ENCODE data around the gene LRRC36. TPM values are rescaled to one million over a fixed set of nuclear protein-coding genes. Genes with fewer than 3 reads are reported as not detected.

LRRC36 gene
- total and polyA plus RNA-seq, 2 of the 13 experiments (the other 11 are each of a cell fraction or from before 2014, with no cell fraction given) = 0.12 to 0.15 TPM

DNA sequence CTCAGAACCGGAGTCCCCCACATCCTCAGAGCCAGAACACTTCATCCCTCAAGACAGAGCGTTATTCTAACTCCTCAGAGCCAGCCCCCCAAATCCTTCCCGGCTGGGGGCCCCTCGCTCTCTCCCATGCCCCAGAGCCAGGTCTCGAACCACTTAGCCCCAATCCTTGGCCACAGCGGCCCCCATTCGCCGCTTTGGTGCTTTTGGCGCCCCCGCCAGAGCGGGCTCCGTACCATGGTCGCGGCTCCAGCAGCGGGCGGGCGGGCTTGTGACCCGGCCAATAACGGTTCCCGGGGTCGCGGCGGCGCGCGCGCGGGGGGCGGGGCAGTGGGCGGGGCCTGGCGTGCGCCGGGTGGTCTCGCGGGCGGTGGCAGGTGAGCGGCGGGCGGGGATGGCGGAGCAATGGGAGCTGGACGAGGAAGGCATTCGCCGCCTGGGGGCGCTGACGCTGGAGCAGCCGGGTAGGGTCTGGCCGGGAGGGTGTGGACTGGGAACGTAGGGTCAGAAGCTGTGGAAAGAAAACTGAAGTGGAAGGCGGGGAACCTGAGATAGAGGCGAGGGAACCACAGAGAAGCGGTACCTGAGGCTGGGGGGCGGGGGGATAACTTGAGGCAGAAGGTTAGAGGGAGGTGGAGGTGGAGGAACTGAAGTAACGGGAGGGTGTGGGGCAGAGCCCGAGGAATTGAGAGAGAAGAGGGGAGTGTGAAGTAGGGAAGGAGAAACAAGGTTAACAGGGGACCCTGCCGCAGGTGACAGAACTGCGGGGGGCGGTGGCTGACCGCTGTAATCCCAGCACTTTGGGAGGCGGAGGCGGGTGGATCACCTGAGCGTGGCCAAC, at the start of gene LRRC36, which contains the start of gene KCTD19 (continued):
- TF ChIP-seq ZNF136 (CRISPR knock-in tag; IDR thresholded peaks at IDR 0.05; ENCODE audit: low read depth) (no peak), ZNF12 (CRISPR knock-in tag; IDR thresholded peaks at IDR 0.05) (no peak), KLF16 (CRISPR knock-in tag; IDR thresholded peaks at IDR 0.05) (no peak), ZNF230 (CRISPR knock-in tag; IDR thresholded peaks at IDR 0.05) (no peak), ZNF10 (CRISPR knock-in tag; IDR thresholded peaks at IDR 0.05; ENCODE audit: borderline replicate concordance, low read depth) (no peak), SIN3B (IDR thresholded peaks at IDR 0.05; ENCODE audit: low read length) (no peak), TBX3 (IDR thresholded peaks at IDR 0.05; ENCODE audit: borderline replicate concordance) (no peak), SAP130 (CRISPR knock-in tag; IDR thresholded peaks at IDR 0.05; ENCODE audit: low read depth) (peak; percentile 37; the same call in 1 of the 2 replicates), ZSCAN25 (CRISPR knock-in tag; IDR thresholded peaks at IDR 0.05) (peak; percentile 57; the same call in 1 of the 2 replicates), NAIF1 (CRISPR knock-in tag; IDR thresholded peaks at IDR 0.05; ENCODE audit: borderline replicate concordance) (no peak), ZNF33B (CRISPR knock-in tag; IDR thresholded peaks at IDR 0.05) (no peak)
- TF ChIP-seq, protein P1, sequence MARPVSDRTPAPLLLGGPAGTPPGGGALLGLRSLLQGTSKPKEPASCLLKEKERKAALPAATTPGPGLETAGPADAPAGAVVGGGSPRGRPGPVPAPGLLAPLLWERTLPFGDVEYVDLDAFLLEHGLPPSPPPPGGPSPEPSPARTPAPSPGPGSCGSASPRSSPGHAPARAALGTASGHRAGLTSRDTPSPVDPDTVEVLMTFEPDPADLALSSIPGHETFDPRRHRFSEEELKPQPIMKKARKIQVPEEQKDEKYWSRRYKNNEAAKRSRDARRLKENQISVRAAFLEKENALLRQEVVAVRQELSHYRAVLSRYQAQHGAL (CRISPR knock-in tag; IDR thresholded peaks at IDR 0.05; ENCODE audit: not compliant biosample characterization) = no peak
- TF ChIP-seq, protein P2, sequence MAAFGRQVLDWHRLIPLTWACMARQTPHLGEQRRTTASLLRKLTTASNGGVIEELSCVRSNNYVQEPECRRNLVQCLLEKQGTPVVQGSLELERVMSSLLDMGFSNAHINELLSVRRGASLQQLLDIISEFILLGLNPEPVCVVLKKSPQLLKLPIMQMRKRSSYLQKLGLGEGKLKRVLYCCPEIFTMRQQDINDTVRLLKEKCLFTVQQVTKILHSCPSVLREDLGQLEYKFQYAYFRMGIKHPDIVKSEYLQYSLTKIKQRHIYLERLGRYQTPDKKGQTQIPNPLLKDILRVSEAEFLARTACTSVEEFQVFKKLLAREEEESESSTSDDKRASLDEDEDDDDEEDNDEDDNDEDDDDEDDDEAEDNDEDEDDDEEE (CRISPR knock-in tag; IDR thresholded peaks at IDR 0.05) = 0 out of 2 replicates have a peak, but pooled peaks have one; percentile 45
- TF ChIP-seq, protein P3, sequence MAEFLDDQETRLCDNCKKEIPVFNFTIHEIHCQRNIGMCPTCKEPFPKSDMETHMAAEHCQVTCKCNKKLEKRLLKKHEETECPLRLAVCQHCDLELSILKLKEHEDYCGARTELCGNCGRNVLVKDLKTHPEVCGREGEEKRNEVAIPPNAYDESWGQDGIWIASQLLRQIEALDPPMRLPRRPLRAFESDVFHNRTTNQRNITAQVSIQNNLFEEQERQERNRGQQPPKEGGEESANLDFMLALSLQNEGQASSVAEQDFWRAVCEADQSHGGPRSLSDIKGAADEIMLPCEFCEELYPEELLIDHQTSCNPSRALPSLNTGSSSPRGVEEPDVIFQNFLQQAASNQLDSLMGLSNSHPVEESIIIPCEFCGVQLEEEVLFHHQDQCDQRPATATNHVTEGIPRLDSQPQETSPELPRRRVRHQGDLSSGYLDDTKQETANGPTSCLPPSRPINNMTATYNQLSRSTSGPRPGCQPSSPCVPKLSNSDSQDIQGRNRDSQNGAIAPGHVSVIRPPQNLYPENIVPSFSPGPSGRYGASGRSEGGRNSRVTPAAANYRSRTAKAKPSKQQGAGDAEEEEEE (CRISPR knock-in tag; IDR thresholded peaks at IDR 0.05; ENCODE audit: borderline replicate concordance) = no peak
- TF ChIP-seq, protein P4, sequence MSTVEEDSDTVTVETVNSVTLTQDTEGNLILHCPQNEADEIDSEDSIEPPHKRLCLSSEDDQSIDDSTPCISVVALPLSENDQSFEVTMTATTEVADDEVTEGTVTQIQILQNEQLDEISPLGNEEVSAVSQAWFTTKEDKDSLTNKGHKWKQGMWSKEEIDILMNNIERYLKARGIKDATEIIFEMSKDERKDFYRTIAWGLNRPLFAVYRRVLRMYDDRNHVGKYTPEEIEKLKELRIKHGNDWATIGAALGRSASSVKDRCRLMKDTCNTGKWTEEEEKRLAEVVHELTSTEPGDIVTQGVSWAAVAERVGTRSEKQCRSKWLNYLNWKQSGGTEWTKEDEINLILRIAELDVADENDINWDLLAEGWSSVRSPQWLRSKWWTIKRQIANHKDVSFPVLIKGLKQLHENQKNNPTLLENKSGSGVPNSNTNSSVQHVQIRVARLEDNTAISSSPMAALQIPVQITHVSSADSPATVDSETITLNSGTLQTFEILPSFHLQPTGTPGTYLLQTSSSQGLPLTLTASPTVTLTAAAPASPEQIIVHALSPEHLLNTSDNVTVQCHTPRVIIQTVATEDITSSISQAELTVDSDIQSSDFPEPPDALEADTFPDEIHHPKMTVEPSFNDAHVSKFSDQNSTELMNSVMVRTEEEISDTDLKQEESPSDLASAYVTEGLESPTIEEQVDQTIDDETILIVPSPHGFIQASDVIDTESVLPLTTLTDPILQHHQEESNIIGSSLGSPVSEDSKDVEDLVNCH (CRISPR knock-in tag; IDR thresholded peaks at IDR 0.05) = no peak
